GM12864 (cell line): Measurements from ENCODE around the gene HHIP.

Experiments used
- DNase-seq: peaks from one replicate; pipeline ENCODE4 v3.0.0-alpha.2; 2011; ENCODE audit warnings: low read depth
- H3K4me3 ChIP-seq: 2 replicates; pipeline ENCODE4 v1.5.1; 2011; ENCODE audit warnings: mild to moderate bottlenecking, low read depth, low read length, control low read depth
- CTCF ChIP-seq: IDR thresholded peaks from 2 replicates; pipeline ENCODE4 v1.5.1; 2011; ENCODE audit warnings: low read depth, mild to moderate bottlenecking, moderate library complexity, low read length, control low read depth, inconsistent platforms; ENCODE audit errors: missing control alignments

The HHIP gene

GRCh38 chr4:144687466-144687865 lies 41.5 kb downstream of the HHIP start:
- TF ChIP-seq CTCF, result no peak
- DNase-seq, result no peak
- H3K4me3 ChIP-seq, result no peak overlapping the region

GRCh38 chr4:144688035-144688569 lies 42.1 kb downstream of the HHIP start:
- no peak for TF ChIP-seq CTCF
- no peak overlapping the region for H3K4me3 ChIP-seq
- DNase-seq, result no peak

GRCh38 chr4:144689125-144689524 lies 43.2 kb downstream of the HHIP start:
- DNase-seq, result no peak
- no peak for TF ChIP-seq CTCF

GRCh38 chr4:144695721-144696120 lies 49.8 kb downstream of the HHIP start:
- no peak for TF ChIP-seq CTCF
- DNase-seq, result no peak
- H3K4me3 ChIP-seq, result no peak overlapping the region

More at GRCh38 chr4:144689125-144689524, 43.2 kb downstream of the HHIP start:
- H3K4me3 ChIP-seq, result no peak overlapping the region

- no peak for TF ChIP-seq CTCF
- no peak overlapping the region for H3K4me3 ChIP-seq
- DNase-seq, result no peak
These were observed 50.4 kb downstream of the HHIP start for GRCh38 chr4:144696376-144696775.

GRCh38 chr4:144699565-144699964 lies 53.6 kb downstream of the HHIP start:
- no peak for TF ChIP-seq CTCF
- no peak overlapping the region for H3K4me3 ChIP-seq
- DNase-seq, result no peak

- H3K4me3 ChIP-seq, result no peak overlapping the region
- no peak for TF ChIP-seq CTCF
- no peak for DNase-seq
These were observed 55.8 kb downstream of the HHIP start for GRCh38 chr4:144701683-144702233.
